HCT116 (cell line): ENCODE data around the gene ATRIP.

Source experiments
- CTCF ChIP-seq, 3 experiments: fragments of 200-600 bp in 1 of 3; sonication (generic) in 1 of 3; IDR thresholded peaks in 2 of 3; conservative IDR thresholded peaks in 1 of 3; 2 replicates each; pipeline ENCODE4 v1.5.1; 2012 to 2017; ENCODE audit warnings: low read depth in 2 of 3, low read length in 2 of 3, antibody characterized with exemption in 1 of 3, borderline replicate concordance in 1 of 3, control low read depth in 1 of 3, mild to moderate bottlenecking in 1 of 3, mixed read lengths in 1 of 3, mixed run types in 1 of 3, moderate library complexity in 1 of 3; ENCODE audit not compliant: insufficient read depth in 1 of 3
- EZH2 ChIP-seq: fragments of 200-600 bp; sonication (generic); IDR thresholded peaks from 2 replicates; pipeline ENCODE4 v1.6.1; 2017; ENCODE audit warnings: antibody characterized with exemption, mixed run types

GRCh38 chr3:48465531-48466378 lies 19.2 kb downstream of the ATRIP start:
- peak in 2 of 3 experiments; percentile 62 to 64; a peak in 4 of 6 replicates for TF ChIP-seq CTCF (IDR thresholded peaks at IDR 0.05 in 2 of 3, conservative IDR thresholded peaks at IDR 0.05 in 1 of 3; ENCODE audit: borderline replicate concordance in 1 of 3, insufficient read depth in 1 of 3, low read depth in 2 of 3, low read length in 2 of 3)
- TF ChIP-seq EZH2: no peak
